PC-9 (cell line): ENCODE data around the gene HMGCL. TPM values are rescaled to one million over a fixed set of nuclear protein-coding genes. Genes with fewer than 3 reads are reported as not detected.

Experiments
- Bru-seq: library from RNA; stranded (reverse); fragments of 400-500 nt; gene quantifications from one replicate; lab custom pipeline; 2021; lab: Mats Ljungman, UMichigan
- BruChase-seq, 2 experiments: library from RNA; stranded (reverse); fragments of 400-500 nt; gene quantifications; one replicate each; lab custom pipeline; 2021; lab: Mats Ljungman, UMichigan
- BruUV-seq: library from RNA; stranded (reverse); fragments of 400-500 nt; replicated peaks from 2 replicates; lab custom pipeline; 2021; lab: Mats Ljungman, UMichigan
- CTCF ChIA-PET: fragments of 300-600 bp; sonication (Branson Sonifier 250); formaldehyde crosslinking; loops from one replicate; lab custom pipeline; 2022; ENCODE audit warnings: antibody characterized with exemption; lab: Charles Lee
- POLR2A ChIA-PET: fragments of 300-600 bp; sonication (Branson Sonifier 250); formaldehyde crosslinking; loops from one replicate; lab custom pipeline; 2022; ENCODE audit warnings: antibody characterized with exemption; ENCODE audit not compliant: unreplicated experiment; lab: Charles Lee
- DNase-seq, 2 experiments: peaks; one replicate each; pipeline versions ENCODE4 v3.0.0 to v3.0.0-alpha.2; 2015 to 2022; ENCODE audit warnings: mixed read lengths in 1 of 2
- H2AFZ ChIP-seq: fragments of 200-600 bp; sonication (generic); 2 replicates; pipeline ENCODE4 v1.8.1; 2017; ENCODE audit warnings: antibody characterized with exemption
- H3F3A ChIP-seq: fragments of 200-600 bp; sonication (generic); 2 replicates; pipeline ENCODE4 v1.8.1; 2017; ENCODE audit warnings: antibody characterized with exemption, mild to moderate bottlenecking, low read depth; ENCODE audit not compliant: insufficient read depth
- H3K27ac ChIP-seq: fragments of 200-600 bp; sonication (generic); 2 replicates; pipeline ENCODE4 v1.6.1; 2016; ENCODE audit warnings: mixed run types
- H3K27me3 ChIP-seq: fragments of 200-600 bp; sonication (generic); 2 replicates; pipeline ENCODE4 v1.6.1; 2016; ENCODE audit warnings: low read depth, mixed run types; ENCODE audit not compliant: insufficient read depth
- H3K36me3 ChIP-seq: fragments of 200-600 bp; sonication (generic); 2 replicates; pipeline ENCODE4 v1.6.1; 2016; ENCODE audit warnings: low read depth, mixed run types
- H3K4me1 ChIP-seq: fragments of 200-600 bp; sonication (generic); replicated peaks from 2 replicates; pipeline ENCODE4 v1.6.1; 2016; ENCODE audit warnings: mixed run types; ENCODE audit not compliant: insufficient read depth
- H3K4me2 ChIP-seq: fragments of 200-600 bp; sonication (generic); 2 replicates; pipeline ENCODE4 v1.6.1; 2017; ENCODE audit warnings: mixed run types
- H3K4me3 ChIP-seq: fragments of 200-600 bp; sonication (generic); 2 replicates; pipeline ENCODE4 v1.6.1; 2016; ENCODE audit warnings: mixed run types
- H3K79me2 ChIP-seq: fragments of 200-600 bp; sonication (generic); 2 replicates; pipeline ENCODE4 v1.6.1; 2017; ENCODE audit warnings: low read depth, mixed run types
- H3K9me2 ChIP-seq: fragments of 200-600 bp; sonication (generic); 2 replicates; pipeline ENCODE4 v1.8.1; 2017; ENCODE audit warnings: mild to moderate bottlenecking; ENCODE audit not compliant: insufficient read depth
- H3K9me3 ChIP-seq: fragments of 200-600 bp; sonication (generic); 2 replicates; pipeline ENCODE4 v1.8.1; 2016; ENCODE audit warnings: low read depth; ENCODE audit not compliant: insufficient read depth
- H4K20me1 ChIP-seq: fragments of 200-600 bp; sonication (generic); 2 replicates; pipeline ENCODE4 v1.8.1; 2017; ENCODE audit not compliant: insufficient read depth
- EZH2 ChIP-seq: fragments of 200-600 bp; sonication (generic); IDR thresholded peaks from 2 replicates; pipeline ENCODE4 v1.8.0; 2017; ENCODE audit warnings: antibody characterized with exemption, low read depth
- intact Hi-C: fragments of 100-400 bp; cut with micrococcal nuclease; formaldehyde crosslinking; loops from one replicate; pipeline ENCODE4 v1.10.0; 2022; ENCODE audit not compliant: unreplicated experiment
- long read RNA-seq: library from polyadenylated mRNA; stranded (forward); transcript quantifications from one replicate; pipeline ENCODE4 v2.0.0, GENCODE V29; 2022
- total RNA-seq: library from RNA; stranded (reverse); gene quantifications from 2 replicates; pipeline ENCODE4 v1.2.3, GENCODE V29; 2021
- TF ChIP-seq, protein P1 (sequence below): fragments of 200-600 bp; sonication (generic); conservative IDR thresholded peaks from 2 replicates; pipeline ENCODE4 v1.6.1; 2017; ENCODE audit warnings: mixed run types, antibody characterized with exemption, mild to moderate bottlenecking, moderate library complexity

The HMGCL gene
- total RNA-seq (43.2 and 53.4 TPM in 2 replicates), Bru-seq, nascent RNA (percentile 58 among the genes with signal in this experiment), BruChase-seq, experiment 1, labeled RNA remaining after a 2-hour chase (percentile 61 among the genes with signal in this experiment), BruChase-seq, experiment 2, labeled RNA remaining after a 6-hour chase (percentile 63 among the genes with signal in this experiment)
- long read RNA-seq, transcript HMGCL-203 (9 exons, 1,600 nt) = major isoform, 120 of 142 reads
- long read RNA-seq, partial matches to known transcripts = 2 of 142 reads
- long read RNA-seq, other reads (novel, unspliced or antisense) = 16 of 142 reads

DNA sequence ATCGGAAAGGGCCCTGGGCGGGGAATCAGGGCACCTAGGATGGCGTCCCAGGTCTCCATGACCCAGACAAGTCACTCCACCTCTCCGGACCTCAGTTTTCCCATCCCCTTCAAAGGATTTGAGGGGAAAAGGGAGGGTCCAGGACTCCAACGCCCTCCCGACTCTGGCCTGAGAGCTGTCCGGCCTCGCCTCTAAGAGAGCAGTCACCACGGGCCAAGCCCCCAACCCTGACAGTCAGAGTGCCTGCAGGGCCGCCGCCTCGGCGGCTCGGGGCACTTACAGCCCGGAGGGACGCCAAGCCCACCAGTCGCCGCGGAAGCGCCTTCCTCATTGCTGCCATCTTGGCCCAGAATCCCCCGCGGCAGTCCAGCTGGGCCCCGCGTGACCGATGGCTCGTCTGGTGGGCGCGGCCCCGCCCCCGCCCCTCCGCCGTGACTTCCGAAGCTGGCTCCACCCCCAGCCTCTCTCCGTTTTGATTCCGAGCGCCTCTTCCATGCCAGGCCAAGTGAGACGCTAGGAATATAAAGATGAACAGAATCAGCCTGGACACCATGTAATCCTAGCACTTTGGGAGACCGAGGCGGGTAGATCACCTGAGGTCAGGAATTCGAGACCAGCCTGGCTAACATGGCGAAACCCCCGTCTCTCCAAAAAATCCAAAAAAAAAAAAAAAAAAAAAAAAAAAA is at the start of gene HMGCL:
HMGCL (minus strand) TSS at position 354 of the 686 bp plus-strand sequence; CDS start at position 340, 14 bp downstream.
- no peaks in the 10 kb centered on the region for H3K27me3 ChIP-seq
- BruUV-seq = no TSS peak
- H3K27ac ChIP-seq = no peak within 1 kb of the TSS
- H4K20me1 ChIP-seq = no peaks in the 10 kb centered on the region
- H3K4me3 ChIP-seq = peak within 1 kb of the TSS; percentile 82
- peaks cover 10% of the 10 kb centered on the region for H3K4me1 ChIP-seq
- DNase-seq = peak; percentile 69 to 79
- ChIA-PET CTCF (interaction anchor here (0.5 kb wide), 1 partner anchor 26 kb away, joined by 4 read pairs; no protein-coding TSS in a partner anchor), POLR2A (interaction anchor here (0.8 kb wide), 1 partner anchor 40 kb away, joined by 7 read pairs; no protein-coding TSS in a partner anchor)
- no peaks in the 10 kb centered on the region for H3K36me3 ChIP-seq
- H3K79me2 ChIP-seq = peaks cover 8% of the 10 kb centered on the region
- peak within 1 kb of the TSS; percentile 87 for H3K4me2 ChIP-seq
- H3K9me2 ChIP-seq = no peaks in the 10 kb centered on the region
- no peaks in the 10 kb centered on the region; the same call in 1 of the 2 replicates for H3F3A ChIP-seq
- no peaks in the 10 kb centered on the region for H3K9me3 ChIP-seq
- intact Hi-C loops = loop anchor here (1.0 kb wide), 1 partner anchor 40 kb away; no protein-coding TSS in a partner anchor
- peak within 1 kb of the TSS; percentile 86 for H2AFZ ChIP-seq
- TF ChIP-seq, protein P1, sequence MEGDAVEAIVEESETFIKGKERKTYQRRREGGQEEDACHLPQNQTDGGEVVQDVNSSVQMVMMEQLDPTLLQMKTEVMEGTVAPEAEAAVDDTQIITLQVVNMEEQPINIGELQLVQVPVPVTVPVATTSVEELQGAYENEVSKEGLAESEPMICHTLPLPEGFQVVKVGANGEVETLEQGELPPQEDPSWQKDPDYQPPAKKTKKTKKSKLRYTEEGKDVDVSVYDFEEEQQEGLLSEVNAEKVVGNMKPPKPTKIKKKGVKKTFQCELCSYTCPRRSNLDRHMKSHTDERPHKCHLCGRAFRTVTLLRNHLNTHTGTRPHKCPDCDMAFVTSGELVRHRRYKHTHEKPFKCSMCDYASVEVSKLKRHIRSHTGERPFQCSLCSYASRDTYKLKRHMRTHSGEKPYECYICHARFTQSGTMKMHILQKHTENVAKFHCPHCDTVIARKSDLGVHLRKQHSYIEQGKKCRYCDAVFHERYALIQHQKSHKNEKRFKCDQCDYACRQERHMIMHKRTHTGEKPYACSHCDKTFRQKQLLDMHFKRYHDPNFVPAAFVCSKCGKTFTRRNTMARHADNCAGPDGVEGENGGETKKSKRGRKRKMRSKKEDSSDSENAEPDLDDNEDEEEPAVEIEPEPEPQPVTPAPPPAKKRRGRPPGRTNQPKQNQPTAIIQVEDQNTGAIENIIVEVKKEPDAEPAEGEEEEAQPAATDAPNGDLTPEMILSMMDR = no peak
- no peak for TF ChIP-seq EZH2

DNA sequence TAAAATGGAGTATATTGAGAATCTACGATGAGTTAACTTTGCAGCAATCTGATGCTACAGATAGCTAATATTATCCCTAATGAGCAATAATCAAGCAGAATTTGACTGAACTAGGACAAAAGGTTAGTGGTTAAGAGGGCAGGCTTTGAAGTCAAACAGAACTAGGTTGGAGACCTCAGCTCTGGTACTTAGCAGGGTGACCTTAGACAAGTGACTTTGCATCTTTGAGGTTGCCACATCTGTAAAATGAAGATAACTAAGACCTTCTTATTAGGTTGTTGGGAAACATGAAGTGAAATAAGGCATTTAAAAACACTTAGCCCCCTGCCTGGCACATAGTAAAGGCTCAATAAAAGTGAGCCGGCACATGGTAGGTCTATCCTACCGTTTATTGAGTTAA is 47.2 kb upstream of the HMGCL start:
- Histone ChIP-seq H3K27me3 (no peaks in the 10 kb centered on the region), H3K36me3 (no peaks in the 10 kb centered on the region), H3K4me2 (no peak overlapping the region), H3K9me2 (no peaks in the 10 kb centered on the region), H2AFZ (no peak overlapping the region), H3K9me3 (no peaks in the 10 kb centered on the region), H3K4me1 (peaks cover under 1% of the 10 kb centered on the region; the same call in 1 of the 2 replicates), H4K20me1 (no peaks in the 10 kb centered on the region), H3K4me3 (no peak overlapping the region), H3K27ac (no peak overlapping the region), H3K79me2 (no peaks in the 10 kb centered on the region), H3F3A (no peaks in the 10 kb centered on the region)
- TF ChIP-seq, protein P1 = no peak
- no peak for TF ChIP-seq EZH2
- no TSS peak for BruUV-seq
- intact Hi-C loops = no loop called here
- POLR2A ChIA-PET = no interaction called here
- no peak for DNase-seq
- CTCF ChIA-PET = no interaction called here

DNA sequence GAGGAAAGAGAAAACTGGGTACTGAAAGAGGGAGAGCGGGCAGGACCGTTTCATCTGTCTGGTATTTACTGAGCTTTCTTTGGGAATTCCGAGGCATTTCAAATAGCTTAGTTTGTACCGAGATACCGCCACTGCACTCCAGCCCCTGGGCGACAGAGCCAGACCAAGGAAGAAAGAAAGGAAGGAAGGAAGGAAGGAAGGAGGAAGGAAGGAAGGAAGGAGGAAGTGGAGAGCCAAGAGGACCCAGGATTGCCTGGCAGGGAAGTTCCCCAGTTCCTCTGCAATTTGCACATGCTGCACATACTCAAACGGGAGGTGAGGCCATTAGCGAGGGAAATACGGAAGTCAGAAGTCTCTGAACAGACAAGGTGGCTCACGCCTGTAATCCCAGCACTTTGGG is 43.8 kb upstream of the HMGCL start:
- H3K4me3 ChIP-seq = no peak overlapping the region
- intact Hi-C loops = loop anchor here (2.0 to 5.0 kb wide), 4 partner anchors 48 to 96 kb away; partner anchors contain the start of genes GALE and PNRC2

More for the DNA sequence above, 43.8 kb upstream of the HMGCL start:
- H3K36me3 ChIP-seq = no peaks in the 10 kb centered on the region
- no peak overlapping the region for H3K4me2 ChIP-seq
- peaks cover 21% of the 10 kb centered on the region for H3K4me1 ChIP-seq
- H4K20me1 ChIP-seq = no peaks in the 10 kb centered on the region
- H3K27me3 ChIP-seq = no peaks in the 10 kb centered on the region
- TF ChIP-seq EZH2 = no peak
- TF ChIP-seq, protein P1 = no peak
- H3K79me2 ChIP-seq = no peaks in the 10 kb centered on the region
- no peak for DNase-seq
- H3K27ac ChIP-seq = no peak overlapping the region
- peaks cover 12% of the 10 kb centered on the region; the same call in 1 of the 2 replicates for H3F3A ChIP-seq
- BruUV-seq = no TSS peak
- H2AFZ ChIP-seq = no peak overlapping the region; the same call in 1 of the 2 replicates
- H3K9me2 ChIP-seq = no peaks in the 10 kb centered on the region
- H3K9me3 ChIP-seq = no peaks in the 10 kb centered on the region
- ChIA-PET CTCF (interaction anchor here (0.7 to 1.0 kb wide), 3 partner anchors 19 to 59 kb away, joined by 3 to 4 read pairs (median 3); no protein-coding TSS in a partner anchor), POLR2A (interaction anchor here (0.5 to 0.6 kb wide), 2 partner anchors 177 to 281 kb away, joined by 4 to 5 read pairs; partner anchors contain the start of gene RPL11)
